HG03432 (cell line): ENCODE data around the gene PTMA.
"Not testable (repeated sequence)": the region's sequence is repeated elsewhere in the genome, so short reads cannot be mapped to it uniquely, and the experiment has no call there.

Experiments
- ATAC-seq: cut with Tn5 transposase; IDR thresholded peaks from one replicate; pipeline ENCODE4 v1.9.1; 2021; ENCODE audit warnings: mild to moderate bottlenecking, moderate library complexity; ENCODE audit not compliant: unreplicated experiment

The PTMA gene

GRCh38 chr2:231691251-231691772, 17.0 kb upstream of the PTMA start:
- ATAC-seq = no peak

- ATAC-seq = no peak
Measured at GRCh38 chr2:231692847-231693246, 15.5 kb upstream of the PTMA start.

- no peak for ATAC-seq
Measured at GRCh38 chr2:231693956-231694355, 14.4 kb upstream of the PTMA start.

- no peak for ATAC-seq
Measured at GRCh38 chr2:231696004-231696367, 12.3 kb upstream of the PTMA start.

GRCh38 chr2:231699006-231699405, 9.3 kb upstream of the PTMA start:
- ATAC-seq = no peak

GRCh38 chr2:231701456-231702373, 6.6 kb upstream of the PTMA start:
- ATAC-seq = no peak

GRCh38 chr2:231704017-231704416, 4.3 kb upstream of the PTMA start:
- no peak for ATAC-seq

GRCh38 chr2:231706731-231707624, 1.3 kb upstream of the PTMA start:
- peak; percentile 42 for ATAC-seq

- peak; percentile 0 for ATAC-seq
Measured at GRCh38 chr2:231707625-231707926, 749 bp upstream of the PTMA start.

- ATAC-seq = no peak
Measured at GRCh38 chr2:231708773-231709635, 679 bp downstream of the PTMA start.

GRCh38 chr2:231709636-231709980, 1.3 kb downstream of the PTMA start:
- ATAC-seq = no peak

GRCh38 chr2:231709981-231710798, 1.9 kb downstream of the PTMA start:
- ATAC-seq = peak; percentile 25

GRCh38 chr2:231710799-231711676, 2.7 kb downstream of the PTMA start:
- ATAC-seq = no peak

- no peak for ATAC-seq
Measured at GRCh38 chr2:231711677-231712450, 3.5 kb downstream of the PTMA start.

- not testable (repeated sequence) for ATAC-seq
Measured at GRCh38 chr2:231712451-231713021, 4.2 kb downstream of the PTMA start.

- not testable (repeated sequence) for ATAC-seq
Measured at GRCh38 chr2:231713406-231713729, 5.0 kb downstream of the PTMA start.

GRCh38 chr2:231713730-231714638, 5.7 kb downstream of the PTMA start:
- no peak for ATAC-seq
